ENCODE measurements around the gene INAFM2. TPM values are rescaled to one million over a fixed set of nuclear protein-coding genes. Genes with fewer than 3 reads are reported as not detected.

INAFM2 gene
- polyA plus RNA-seq, 2 of the 4 experiments (the other 2 are of a cell fraction) = 2.8 to 3.8 TPM

- 66% methylated on average over 12 of the region's 19 CpGs for WGBS (ENCODE audit: missing lambda C conversion rate)
- H3K4me2 ChIP-seq = no peak overlapping the region
- H3K27ac ChIP-seq = no peak overlapping the region
- ATAC-seq (no peak), FAIRE-seq (no peak), DNase-seq (ENCODE audit: low read depth in 1 of 2, low spot score in 1 of 2) (no peak)
- TF ChIP-seq HMGXB4 (CRISPR knock-in tag; IDR thresholded peaks at IDR 0.05; ENCODE audit: borderline replicate concordance) = no peak
- TF ChIP-seq ZSCAN20 (CRISPR knock-in tag; IDR thresholded peaks at IDR 0.05) = no peak
- no peak for TF ChIP-seq ZNF302 (CRISPR knock-in tag; IDR thresholded peaks at IDR 0.05)
- no peak for TF ChIP-seq RARB (CRISPR knock-in tag; IDR thresholded peaks at IDR 0.05)
- no peak for TF ChIP-seq BHLHE40 (IDR thresholded peaks at IDR 0.05; ENCODE audit: low read depth, low read length)
- no peak for TF ChIP-seq CTCF (IDR thresholded peaks at IDR 0.05)
- TF ChIP-seq HDAC2 (IDR thresholded peaks at IDR 0.05) = no peak
- no peak for TF ChIP-seq RFX5 (IDR thresholded peaks at IDR 0.05)
- no peak for TF ChIP-seq CHD4 (IDR thresholded peaks at IDR 0.05; ENCODE audit: borderline replicate concordance)
- TF ChIP-seq POLR2AphosphoS2 (conservative IDR thresholded peaks at IDR 0.05; ENCODE audit: low read length) = no peak
- TF ChIP-seq NR3C1 (IDR thresholded peaks at IDR 0.05) = no peak
- TF ChIP-seq, protein P1, sequence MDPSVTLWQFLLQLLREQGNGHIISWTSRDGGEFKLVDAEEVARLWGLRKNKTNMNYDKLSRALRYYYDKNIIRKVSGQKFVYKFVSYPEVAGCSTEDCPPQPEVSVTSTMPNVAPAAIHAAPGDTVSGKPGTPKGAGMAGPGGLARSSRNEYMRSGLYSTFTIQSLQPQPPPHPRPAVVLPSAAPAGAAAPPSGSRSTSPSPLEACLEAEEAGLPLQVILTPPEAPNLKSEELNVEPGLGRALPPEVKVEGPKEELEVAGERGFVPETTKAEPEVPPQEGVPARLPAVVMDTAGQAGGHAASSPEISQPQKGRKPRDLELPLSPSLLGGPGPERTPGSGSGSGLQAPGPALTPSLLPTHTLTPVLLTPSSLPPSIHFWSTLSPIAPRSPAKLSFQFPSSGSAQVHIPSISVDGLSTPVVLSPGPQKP (IDR thresholded peaks at IDR 0.05; ENCODE audit: low read depth, low read length) = no peak
- no peak for TF ChIP-seq TP53 (CRISPR knock-in tag; IDR thresholded peaks at IDR 0.05)
- no peak for TF ChIP-seq MYC (IDR thresholded peaks at IDR 0.05; ENCODE audit: borderline replicate concordance, low read length)
- TF ChIP-seq RCOR1 (IDR thresholded peaks at IDR 0.05; ENCODE audit: low read depth, low read length) = no peak
- TF ChIP-seq CHD2 (IDR thresholded peaks at IDR 0.05; ENCODE audit: low read length, partially characterized antibody) = no peak
- no peaks in the 10 kb centered on the region for H3K4me1 ChIP-seq
- H3K9me3 ChIP-seq = peaks cover 6% of the 10 kb centered on the region; the same call in 2 of the 3 replicates
- H3K4me3 ChIP-seq = no peak overlapping the region
- POLR2A ChIA-PET = no interaction called here
- CTCF ChIA-PET = interaction anchor here (1.0 to 2.4 kb wide), 6 partner anchors 13 to 36 kb away, joined by 3 to 9 read pairs (median 5); no protein-coding TSS in a partner anchor
Measured at GRCh38 chr15:40302288-40302886, 21.1 kb upstream of the INAFM2 start.

DNA sequence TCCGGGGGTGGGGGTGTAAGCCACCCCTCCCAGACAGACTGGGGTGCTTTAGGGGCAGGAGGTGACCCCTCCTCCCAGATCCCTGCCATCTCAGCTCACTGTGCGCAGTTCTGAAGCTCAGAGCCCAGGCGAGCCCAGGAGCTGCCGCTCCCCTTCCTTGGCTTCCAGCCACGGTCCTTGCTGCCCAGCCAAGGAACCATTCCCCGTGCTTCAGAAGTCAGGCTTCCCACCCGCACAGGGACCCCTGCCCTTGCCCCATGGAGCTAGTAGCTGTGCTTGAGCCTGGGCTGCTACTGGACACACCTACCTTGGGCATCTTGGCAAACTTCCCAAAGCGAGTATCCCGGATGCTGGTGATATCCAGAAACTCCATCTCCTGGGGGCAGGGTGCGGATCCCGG, 20.5 kb upstream of the INAFM2 start:
- H3K4me2 ChIP-seq = no peak overlapping the region
- no peak overlapping the region for H3K27ac ChIP-seq
- H3K4me3 ChIP-seq = no peak overlapping the region
- WGBS (ENCODE audit: missing lambda C conversion rate) = 76% methylated on average over 5 of the region's 11 CpGs
- peaks cover 6% of the 10 kb centered on the region; the same call in 2 of the 3 replicates for H3K9me3 ChIP-seq
- no peak for TF ChIP-seq MAFK (IDR thresholded peaks at IDR 0.05; ENCODE audit: partially characterized antibody)
- no peak for TF ChIP-seq PHF8 (IDR thresholded peaks at IDR 0.05; ENCODE audit: borderline replicate concordance, low read depth)
- no peak for TF ChIP-seq RCOR1 (IDR thresholded peaks at IDR 0.05; ENCODE audit: low read depth, low read length)
- TF ChIP-seq CEBPB (IDR thresholded peaks at IDR 0.05) = no peak
- TF ChIP-seq TP53 (CRISPR knock-in tag; IDR thresholded peaks at IDR 0.05) = no peak
- no peak for TF ChIP-seq ZC3H11A (IDR thresholded peaks at IDR 0.05)
- TF ChIP-seq, protein P2, sequence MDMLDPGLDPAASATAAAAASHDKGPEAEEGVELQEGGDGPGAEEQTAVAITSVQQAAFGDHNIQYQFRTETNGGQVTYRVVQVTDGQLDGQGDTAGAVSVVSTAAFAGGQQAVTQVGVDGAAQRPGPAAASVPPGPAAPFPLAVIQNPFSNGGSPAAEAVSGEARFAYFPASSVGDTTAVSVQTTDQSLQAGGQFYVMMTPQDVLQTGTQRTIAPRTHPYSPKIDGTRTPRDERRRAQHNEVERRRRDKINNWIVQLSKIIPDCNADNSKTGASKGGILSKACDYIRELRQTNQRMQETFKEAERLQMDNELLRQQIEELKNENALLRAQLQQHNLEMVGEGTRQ (IDR thresholded peaks at IDR 0.05) = no peak
- no peak for TF ChIP-seq E2F6 (IDR thresholded peaks at IDR 0.05; ENCODE audit: borderline replicate concordance, low read depth)
- TF ChIP-seq POLR2AphosphoS2 (conservative IDR thresholded peaks at IDR 0.05; ENCODE audit: low read length) = no peak
- TF ChIP-seq MAZ (IDR thresholded peaks at IDR 0.05; ENCODE audit: borderline replicate concordance, low read depth, low read length) = no peak
- TF ChIP-seq HOXA7 (CRISPR knock-in tag; IDR thresholded peaks at IDR 0.05) = no peak
- TF ChIP-seq EHMT2 (IDR thresholded peaks at IDR 0.05; ENCODE audit: low read depth) = no peak
- TF ChIP-seq TFCP2L1 (CRISPR knock-in tag; IDR thresholded peaks at IDR 0.05) = no peak
- DNase-seq (ENCODE audit: low read depth in 1 of 2, low spot score in 1 of 2) = no peak
- ChIA-PET POLR2A (no interaction called here), CTCF (interaction anchor here (0.7 to 2.0 kb wide), 7 partner anchors 14 to 36 kb away, joined by 3 to 9 read pairs (median 3); no protein-coding TSS in a partner anchor)
- no peak for FAIRE-seq
- ATAC-seq = no peak
- no peaks in the 10 kb centered on the region for H3K4me1 ChIP-seq
